Measurements from ENCODE around the gene MTA1.

The MTA1 gene

GRCh38 chr14:105416671-105417070 lies 3.0 kb upstream of the MTA1 start:
- Histone ChIP-seq H3K4me1 (ENCODE audit: control insufficient read depth, insufficient read depth, low read length) (peaks cover 21% of the 10 kb centered on the region), H3K36me3 (ENCODE audit: control insufficient read depth, insufficient read depth, low read length) (no peaks in the 10 kb centered on the region), H3K27ac (ENCODE audit: low read depth, low read length) (no peak overlapping the region), H3K4me3 (ENCODE audit: low read length) (no peak overlapping the region), H3K27me3 (ENCODE audit: control insufficient read depth, insufficient read depth, low read length) (peaks cover 8% of the 10 kb centered on the region), H3K9ac (ENCODE audit: low read length) (no peak overlapping the region)

GRCh38 chr14:105417690-105418121 lies 1.9 kb upstream of the MTA1 start:
- Histone ChIP-seq H3K27me3 (ENCODE audit: control insufficient read depth, insufficient read depth, low read length) (peaks cover 5% of the 10 kb centered on the region), H3K4me3 (ENCODE audit: low read length) (no peak overlapping the region), H3K9ac (ENCODE audit: low read length) (no peak overlapping the region), H3K4me1 (ENCODE audit: control insufficient read depth, insufficient read depth, low read length) (peaks cover 21% of the 10 kb centered on the region), H3K36me3 (ENCODE audit: control insufficient read depth, insufficient read depth, low read length) (no peaks in the 10 kb centered on the region), H3K27ac (ENCODE audit: low read depth, low read length) (no peak overlapping the region)

GRCh38 chr14:105418269-105419194 lies 1.1 kb upstream of the MTA1 start:
- Histone ChIP-seq H3K27ac (ENCODE audit: low read depth, low read length) (no peak overlapping the region), H3K36me3 (ENCODE audit: control insufficient read depth, insufficient read depth, low read length) (no peaks in the 10 kb centered on the region), H3K4me3 (ENCODE audit: low read length) (peak overlapping the region; percentile 91), H3K27me3 (ENCODE audit: control insufficient read depth, insufficient read depth, low read length) (peaks cover under 1% of the 10 kb centered on the region), H3K9ac (ENCODE audit: low read length) (peak overlapping the region; percentile 83), H3K4me1 (ENCODE audit: control insufficient read depth, insufficient read depth, low read length) (peaks cover 21% of the 10 kb centered on the region)

GRCh38 chr14:105420101-105420973 lies 710 bp downstream of the MTA1 start:
- H3K4me3 ChIP-seq (ENCODE audit: low read length), result peak overlapping the region; percentile 85
- no peaks in the 10 kb centered on the region for H3K27me3 ChIP-seq (ENCODE audit: control insufficient read depth, insufficient read depth, low read length)
- H3K4me1 ChIP-seq (ENCODE audit: control insufficient read depth, insufficient read depth, low read length), result peaks cover 20% of the 10 kb centered on the region
- H3K27ac ChIP-seq (ENCODE audit: low read depth, low read length), result peak overlapping the region; percentile 61
- peak overlapping the region; percentile 56 for H3K9ac ChIP-seq (ENCODE audit: low read length)
- no peaks in the 10 kb centered on the region for H3K36me3 ChIP-seq (ENCODE audit: control insufficient read depth, insufficient read depth, low read length)

GRCh38 chr14:105420974-105421674 lies 1.5 kb downstream of the MTA1 start:
- Histone ChIP-seq H3K4me1 (ENCODE audit: control insufficient read depth, insufficient read depth, low read length) (peaks cover 17% of the 10 kb centered on the region), H3K9ac (ENCODE audit: low read length) (no peak overlapping the region), H3K27me3 (ENCODE audit: control insufficient read depth, insufficient read depth, low read length) (no peaks in the 10 kb centered on the region), H3K27ac (ENCODE audit: low read depth, low read length) (peak overlapping the region; percentile 61), H3K36me3 (ENCODE audit: control insufficient read depth, insufficient read depth, low read length) (no peaks in the 10 kb centered on the region), H3K4me3 (ENCODE audit: low read length) (peak overlapping the region; percentile 85)

GRCh38 chr14:105421723-105422615 lies 2.3 kb downstream of the MTA1 start:
- Histone ChIP-seq H3K9ac (ENCODE audit: low read length) (no peak overlapping the region), H3K27me3 (ENCODE audit: control insufficient read depth, insufficient read depth, low read length) (no peaks in the 10 kb centered on the region), H3K36me3 (ENCODE audit: control insufficient read depth, insufficient read depth, low read length) (no peaks in the 10 kb centered on the region), H3K4me3 (ENCODE audit: low read length) (no peak overlapping the region), H3K4me1 (ENCODE audit: control insufficient read depth, insufficient read depth, low read length) (peaks cover 17% of the 10 kb centered on the region), H3K27ac (ENCODE audit: low read depth, low read length) (peak overlapping the region; percentile 3)

GRCh38 chr14:105422695-105423487 lies 3.3 kb downstream of the MTA1 start:
- Histone ChIP-seq H3K4me3 (ENCODE audit: low read length) (no peak overlapping the region), H3K27ac (ENCODE audit: low read depth, low read length) (no peak overlapping the region), H3K9ac (ENCODE audit: low read length) (no peak overlapping the region), H3K36me3 (ENCODE audit: control insufficient read depth, insufficient read depth, low read length) (no peaks in the 10 kb centered on the region), H3K27me3 (ENCODE audit: control insufficient read depth, insufficient read depth, low read length) (no peaks in the 10 kb centered on the region), H3K4me1 (ENCODE audit: control insufficient read depth, insufficient read depth, low read length) (peaks cover 17% of the 10 kb centered on the region)

GRCh38 chr14:105423488-105424195 lies 4.0 kb downstream of the MTA1 start:
- no peak overlapping the region for H3K4me3 ChIP-seq (ENCODE audit: low read length)
- H3K9ac ChIP-seq (ENCODE audit: low read length), result no peak overlapping the region
- H3K27ac ChIP-seq (ENCODE audit: low read depth, low read length), result no peak overlapping the region
- no peaks in the 10 kb centered on the region for H3K36me3 ChIP-seq (ENCODE audit: control insufficient read depth, insufficient read depth, low read length)
- H3K4me1 ChIP-seq (ENCODE audit: control insufficient read depth, insufficient read depth, low read length), result peaks cover 16% of the 10 kb centered on the region
- H3K27me3 ChIP-seq (ENCODE audit: control insufficient read depth, insufficient read depth, low read length), result no peaks in the 10 kb centered on the region

GRCh38 chr14:105424861-105425260 lies 5.2 kb downstream of the MTA1 start:
- H3K27ac ChIP-seq (ENCODE audit: low read depth, low read length), result no peak overlapping the region
- no peak overlapping the region for H3K4me3 ChIP-seq (ENCODE audit: low read length)
- H3K4me1 ChIP-seq (ENCODE audit: control insufficient read depth, insufficient read depth, low read length), result peaks cover 9% of the 10 kb centered on the region
- no peaks in the 10 kb centered on the region for H3K36me3 ChIP-seq (ENCODE audit: control insufficient read depth, insufficient read depth, low read length)
- H3K27me3 ChIP-seq (ENCODE audit: control insufficient read depth, insufficient read depth, low read length), result no peaks in the 10 kb centered on the region
- no peak overlapping the region for H3K9ac ChIP-seq (ENCODE audit: low read length)

- Histone ChIP-seq H3K36me3 (ENCODE audit: control insufficient read depth, insufficient read depth, low read length) (no peaks in the 10 kb centered on the region), H3K9ac (ENCODE audit: low read length) (no peak overlapping the region), H3K27me3 (ENCODE audit: control insufficient read depth, insufficient read depth, low read length) (no peaks in the 10 kb centered on the region), H3K4me3 (ENCODE audit: low read length) (no peak overlapping the region), H3K4me1 (ENCODE audit: control insufficient read depth, insufficient read depth, low read length) (peaks cover 7% of the 10 kb centered on the region), H3K27ac (ENCODE audit: low read depth, low read length) (no peak overlapping the region)
These were observed 6.2 kb downstream of the MTA1 start for GRCh38 chr14:105425823-105426247.
